Epithelial cell of esophagus (primary cell): ENCODE data around the gene CCDC183.

ENCODE experiments used
- DNase-seq: peaks from one replicate; pipeline ENCODE4 v3.0.0; 2010; ENCODE audit warnings: low read depth
- H3K4me3 ChIP-seq: 2 replicates; pipeline ENCODE4 v1.5.1; 2011; ENCODE audit warnings: mild to moderate bottlenecking, low read length, control low read depth
- CTCF ChIP-seq: IDR thresholded peaks from 2 replicates; pipeline ENCODE4 v1.5.1; 2011; ENCODE audit warnings: low read depth, mild to moderate bottlenecking, low read length, control low read depth, inconsistent platforms; ENCODE audit not compliant: insufficient read depth; ENCODE audit errors: missing control alignments

CCDC183 gene

GRCh38 chr9:136853596-136854112 is 57.5 kb downstream of the CCDC183 start:
- no peak for DNase-seq
- no peak overlapping the region for H3K4me3 ChIP-seq
- TF ChIP-seq CTCF, result no peak

GRCh38 chr9:136854113-136854841 is 58.1 kb downstream of the CCDC183 start:
- TF ChIP-seq CTCF, result no peak
- no peak overlapping the region for H3K4me3 ChIP-seq
- DNase-seq, result no peak

- DNase-seq, result no peak
- no peak for TF ChIP-seq CTCF
Observed at GRCh38 chr9:136854842-136855460, 58.8 kb downstream of the CCDC183 start.

GRCh38 chr9:136855461-136856078 is 59.4 kb downstream of the CCDC183 start:
- DNase-seq, result no peak
- TF ChIP-seq CTCF, result no peak
- H3K4me3 ChIP-seq, result no peak overlapping the region

More at GRCh38 chr9:136854842-136855460, 58.8 kb downstream of the CCDC183 start:
- H3K4me3 ChIP-seq, result no peak overlapping the region

- DNase-seq, result no peak
- H3K4me3 ChIP-seq, result no peak overlapping the region
- no peak for TF ChIP-seq CTCF
Observed at GRCh38 chr9:136856079-136856476, 59.9 kb downstream of the CCDC183 start.

GRCh38 chr9:136856541-136857141 is 60.5 kb downstream of the CCDC183 start:
- no peak overlapping the region for H3K4me3 ChIP-seq
- no peak for DNase-seq
- no peak for TF ChIP-seq CTCF
